Inflammatory macrophage treated with lipopolysaccharide for 4 hours (primary cell): ENCODE measurements around the gene GPR33.
"Not testable (repeated sequence)": the region's sequence is repeated elsewhere in the genome, so short reads cannot be mapped to it uniquely, and the experiment has no call there.

Source experiments
- DNase-seq: peaks from one replicate; pipeline ENCODE4 v3.0.0-alpha.2; 2020

The GPR33 gene

DNA sequence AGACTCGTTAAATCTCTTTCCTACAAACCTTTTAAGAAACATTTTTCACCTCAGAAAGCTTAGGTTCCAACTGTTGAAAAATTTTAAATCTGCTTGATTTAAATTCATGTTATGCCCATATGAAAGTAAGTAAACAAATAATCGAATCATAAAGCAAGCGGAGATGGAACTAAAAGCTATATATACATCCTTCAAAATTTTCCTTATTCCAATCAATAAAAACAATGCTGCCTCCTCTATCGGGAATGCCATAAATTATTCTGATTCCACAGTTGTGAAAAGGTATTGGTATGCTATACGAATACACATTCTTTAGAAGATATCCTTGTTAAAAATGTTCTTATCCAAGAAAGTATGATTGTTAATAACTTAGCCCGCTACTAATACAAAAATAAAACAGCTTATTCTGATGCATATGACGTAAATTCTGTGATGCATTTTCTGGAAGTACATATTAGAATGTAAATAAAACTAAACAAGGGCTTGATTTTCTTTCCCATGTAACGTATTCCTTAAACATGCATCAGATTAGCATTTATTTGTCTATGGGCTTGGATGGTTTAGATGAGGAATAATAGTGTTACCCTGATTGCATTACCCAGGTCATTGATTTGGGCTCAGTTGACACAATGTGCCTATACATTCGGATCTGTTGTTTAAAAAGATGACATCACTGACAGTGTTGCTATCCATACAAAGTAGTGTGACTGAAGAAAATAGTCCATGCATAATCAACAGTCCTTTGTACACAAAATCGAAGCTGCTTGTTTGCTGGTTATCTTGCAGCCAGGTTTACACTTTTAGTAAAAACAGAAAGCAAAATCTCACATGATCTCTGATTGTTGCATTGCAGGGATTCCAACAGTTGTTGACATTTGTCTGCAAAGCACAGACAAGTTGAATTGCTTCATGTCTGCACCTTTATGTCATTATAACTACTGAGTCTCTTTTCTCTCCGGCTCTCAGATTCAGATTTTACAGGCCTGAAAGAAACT, 29.9 kb downstream of the GPR33 start:
- DNase-seq: no peak

DNA sequence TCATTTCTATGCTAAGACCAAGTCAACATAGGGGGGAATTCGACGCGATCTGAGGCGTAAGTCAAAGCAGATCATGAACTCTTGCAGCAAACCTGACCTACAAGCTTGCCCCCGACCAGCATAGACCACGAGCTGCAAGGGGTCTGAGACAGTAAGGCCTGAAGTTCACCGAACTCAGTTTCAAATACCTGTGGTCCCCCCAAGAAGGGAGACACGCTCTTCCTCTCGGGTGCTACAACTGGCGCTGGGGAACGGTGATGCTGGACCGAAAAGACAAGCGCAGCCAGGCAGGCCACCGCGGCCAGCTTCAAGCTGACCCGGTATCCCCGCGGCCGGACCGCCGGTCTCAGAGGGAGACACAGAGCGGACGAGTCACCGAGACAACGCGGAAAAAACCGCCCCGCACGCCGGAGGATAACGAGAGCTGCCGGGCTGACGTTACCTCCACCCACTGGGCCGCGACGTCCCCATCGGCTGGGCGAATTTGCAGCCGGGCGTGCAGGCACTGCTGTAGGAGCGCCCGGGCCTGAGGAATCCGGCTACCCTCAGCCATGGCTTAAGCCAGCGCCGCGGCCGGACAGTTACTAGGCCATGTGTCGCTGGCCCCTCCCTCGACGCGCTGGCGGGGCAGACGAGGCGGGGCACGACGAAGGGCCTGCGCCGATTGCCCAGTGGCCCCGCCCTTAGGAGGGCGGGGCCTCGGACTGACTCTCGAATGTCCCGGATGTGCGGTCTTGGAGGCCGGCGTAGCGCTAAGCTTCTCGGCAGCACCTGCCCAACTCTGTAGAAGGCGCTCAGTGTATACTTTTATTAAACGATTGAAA, 30.8 kb downstream of the GPR33 start, which contains the start of gene DTD2:
TSS of gene DTD2 (minus strand) at position 666 of the 824 bp plus-strand sequence. CDS start at position 553, 113 bp downstream.
- DNase-seq: peak; percentile 96

DNA sequence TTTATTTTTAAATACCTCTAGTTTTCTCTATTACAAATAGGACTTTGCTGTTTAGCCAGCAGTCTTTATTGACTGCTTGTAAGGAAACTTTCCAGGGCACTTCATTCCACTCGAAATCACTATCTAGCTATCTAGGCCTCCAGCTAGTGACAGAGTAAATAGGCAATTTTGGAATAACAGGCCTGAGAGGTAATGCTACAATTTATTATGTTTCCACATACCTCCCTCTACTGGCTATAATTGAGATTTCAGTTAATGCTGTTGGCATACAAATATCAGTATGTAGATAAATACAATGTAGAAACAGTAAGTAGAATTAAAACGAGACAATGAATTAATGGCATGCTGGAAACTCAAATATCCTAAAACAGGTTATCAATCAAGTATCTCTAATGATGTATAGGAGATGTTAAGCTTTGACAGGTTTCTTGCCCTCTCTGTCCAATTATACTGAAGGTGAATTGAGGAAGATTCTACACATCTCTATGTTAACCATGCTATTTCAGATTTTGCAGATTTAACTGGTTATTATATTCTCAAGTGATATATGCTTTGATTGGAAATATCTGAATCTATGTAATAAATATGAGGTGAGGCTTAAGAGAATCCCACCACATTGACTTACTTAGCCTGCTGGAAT, 37.7 kb downstream of the GPR33 start:
- DNase-seq: peak; percentile 54

DNA sequence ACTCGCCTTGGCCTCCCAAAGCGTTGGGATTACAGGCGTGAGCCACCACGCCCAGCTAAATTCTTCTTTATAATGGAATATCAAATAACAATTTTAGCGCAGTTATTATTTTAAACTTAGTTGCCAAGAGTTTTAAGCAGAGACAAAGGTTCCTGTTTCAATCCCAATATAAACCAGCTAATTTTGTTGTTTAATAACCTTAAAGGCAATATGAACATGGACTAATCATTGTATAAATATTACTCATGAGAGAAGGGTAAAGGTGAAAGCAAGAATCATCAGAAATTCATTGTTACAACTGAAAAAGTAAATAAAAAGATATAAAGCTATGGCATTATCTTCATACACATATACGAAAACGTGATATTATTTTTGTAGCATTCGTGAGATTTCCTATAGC, 38.7 kb downstream of the GPR33 start:
- no peak for DNase-seq

DNA sequence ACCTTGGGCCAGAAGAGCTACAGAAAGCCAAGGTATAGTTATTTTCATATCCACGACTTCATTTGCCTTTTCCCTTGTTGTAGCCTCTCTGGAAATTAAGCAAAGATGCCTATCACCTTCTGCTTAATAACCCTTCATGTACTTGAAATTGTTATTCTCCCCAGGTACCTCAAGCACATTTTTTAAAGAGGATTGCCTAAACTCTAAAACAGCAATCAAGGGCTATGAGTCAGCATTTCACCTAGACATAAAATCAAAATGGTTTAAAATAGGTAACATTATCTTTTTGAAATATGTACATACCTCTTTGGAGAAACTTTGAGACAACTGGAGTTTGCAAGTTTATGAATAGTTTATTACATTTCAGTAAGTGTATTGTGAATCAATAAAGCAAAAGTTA, 42.1 kb downstream of the GPR33 start:
- DNase-seq: no peak

DNA sequence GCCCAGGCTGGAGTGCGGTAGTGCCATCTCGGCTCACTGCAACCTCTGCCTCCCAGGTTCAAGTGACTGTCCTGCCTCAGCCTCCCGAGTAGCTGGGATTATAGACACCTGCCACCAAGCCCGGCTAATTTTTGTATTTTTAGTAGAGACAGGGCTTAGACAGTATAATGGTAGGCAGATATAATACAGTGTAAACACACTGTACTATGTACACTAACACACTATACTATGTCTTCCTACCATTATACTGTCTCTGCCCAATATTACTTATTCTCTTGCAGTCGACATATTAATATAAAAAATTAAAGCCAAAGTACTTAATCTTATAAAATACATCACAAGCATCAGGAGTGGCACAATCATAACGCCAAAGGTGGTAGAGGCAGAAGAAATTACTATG, 45.6 kb downstream of the GPR33 start:
- DNase-seq: no peak

DNA sequence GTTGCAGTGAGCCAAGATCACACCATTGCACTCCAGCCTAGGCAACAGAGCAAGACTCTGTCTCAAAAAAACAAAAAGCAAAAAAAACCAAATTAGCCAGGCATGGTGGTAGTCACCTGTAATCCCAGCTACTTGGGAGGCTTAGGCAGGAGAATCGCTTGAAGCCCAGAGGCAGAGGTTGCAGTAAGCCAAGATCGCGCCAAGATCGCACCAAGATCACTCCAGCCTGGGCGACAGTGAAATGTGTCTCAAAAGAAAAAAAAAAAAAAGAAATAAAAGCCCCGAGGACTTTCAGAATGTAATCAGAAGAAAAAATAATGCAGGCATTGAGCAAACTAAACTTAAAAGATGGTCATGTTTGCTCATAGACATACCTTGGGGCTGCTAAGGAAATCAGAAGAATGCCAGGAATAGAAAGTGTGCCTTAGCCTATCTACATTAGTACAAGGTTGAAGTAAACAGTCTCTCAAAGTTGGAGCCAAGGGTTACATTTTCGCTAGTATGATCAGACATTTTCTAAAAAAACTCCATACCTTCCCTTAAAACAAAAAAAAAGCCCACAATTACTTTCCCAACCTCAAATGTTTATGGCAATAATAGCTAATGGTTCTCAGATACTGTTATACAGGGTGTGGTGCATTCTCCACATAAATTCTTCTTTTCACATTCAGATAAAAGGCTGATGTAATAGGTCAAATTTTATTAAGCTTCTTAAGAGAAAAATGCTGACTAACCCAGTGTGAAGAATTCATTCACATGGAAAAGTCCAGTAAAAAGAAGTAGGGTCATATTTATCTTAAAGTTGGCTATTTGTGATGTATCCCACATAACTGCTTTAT, 46.3 kb downstream of the GPR33 start:
- no peak for DNase-seq

DNA sequence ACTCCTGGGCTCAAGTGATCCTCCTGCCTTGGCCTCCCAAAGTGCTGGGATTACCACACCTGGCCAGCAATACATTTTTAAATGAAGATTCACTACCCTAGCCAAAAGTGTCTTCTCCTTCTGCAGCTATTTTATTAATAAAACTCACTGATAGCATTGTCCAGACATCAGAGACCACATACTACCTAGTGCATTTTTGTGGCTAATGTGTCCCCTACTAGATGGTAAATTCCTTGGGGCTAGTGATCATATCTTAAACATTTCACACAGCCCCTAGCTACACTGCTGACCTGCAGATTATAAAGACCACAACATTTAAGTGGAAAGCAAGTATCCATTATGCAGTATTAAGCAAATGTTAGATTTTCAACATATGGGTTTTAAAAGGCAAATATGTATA, 47.6 kb downstream of the GPR33 start:
- no peak for DNase-seq

DNA sequence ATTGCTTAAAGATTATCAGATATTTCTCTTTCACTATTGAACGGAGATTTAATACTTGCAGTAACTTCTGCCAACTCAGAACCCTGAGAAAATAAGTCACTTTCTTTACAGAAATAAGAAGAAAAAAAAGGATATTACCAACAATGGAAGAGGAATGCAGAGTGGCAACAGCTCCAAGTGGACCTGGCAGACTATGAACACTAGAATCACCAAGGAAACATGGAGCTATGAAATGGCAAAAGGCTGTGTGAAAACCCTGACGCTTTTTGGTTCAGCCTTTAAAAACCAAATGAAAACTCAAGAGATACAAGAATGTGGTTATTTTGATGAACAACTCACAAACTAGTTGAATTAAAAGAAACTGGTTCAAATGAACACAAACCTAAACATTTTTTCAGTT, 48.3 kb downstream of the GPR33 start:
- DNase-seq: no peak

DNA sequence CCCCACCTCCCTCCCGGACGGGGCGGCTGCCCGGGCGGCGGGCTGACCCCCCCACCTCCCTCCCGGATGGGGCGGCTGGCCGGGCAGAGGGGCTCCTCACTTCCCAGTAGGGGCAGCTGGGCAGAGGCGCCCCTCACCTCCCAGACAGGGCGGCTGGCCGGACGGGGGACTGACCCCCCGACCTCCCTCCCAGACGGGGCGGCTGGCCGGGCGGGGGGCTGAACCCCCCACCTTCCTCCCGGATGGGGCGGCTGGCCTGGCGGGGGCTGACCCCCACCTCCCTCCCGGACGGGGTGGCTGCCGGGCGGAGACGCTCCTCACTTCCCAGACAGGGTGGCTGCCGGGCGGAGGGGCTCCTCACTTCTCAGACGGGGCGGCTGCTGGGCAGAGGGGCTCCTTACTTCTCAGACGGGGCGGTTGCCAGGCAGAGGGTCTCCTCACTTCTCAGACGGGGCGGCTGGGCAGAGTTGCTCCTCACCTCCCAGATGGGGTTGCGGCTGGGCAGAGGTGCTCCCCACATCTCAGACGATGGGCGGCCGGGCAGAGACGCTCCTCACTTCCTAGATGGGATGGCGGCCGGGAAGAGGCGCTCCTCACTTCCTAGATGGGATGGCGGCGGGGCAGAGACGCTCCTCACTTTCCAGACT, 50.7 kb downstream of the GPR33 start:
- not testable (repeated sequence) for DNase-seq

DNA sequence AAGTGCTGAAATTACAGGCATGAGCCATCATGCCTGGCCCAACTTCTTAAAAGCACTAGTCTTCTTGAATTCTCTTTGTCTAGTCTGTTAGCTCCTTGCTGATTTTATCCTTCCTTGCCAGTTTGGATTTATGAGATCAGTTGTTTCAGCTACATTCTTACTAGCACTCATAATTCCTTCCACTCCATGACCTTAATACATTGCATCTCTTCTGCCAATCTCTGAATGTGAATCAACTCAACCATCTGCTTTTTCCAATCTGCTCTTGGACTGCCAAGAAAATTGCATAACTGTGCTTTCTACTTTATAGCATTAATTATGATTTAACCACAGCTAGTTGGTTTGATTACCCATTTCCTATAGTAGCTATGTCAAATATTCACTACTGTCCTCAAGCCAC, 52.6 kb downstream of the GPR33 start:
- no peak for DNase-seq
